GM18861 (cell line): ENCODE results near the gene DOLPP1.
A peak's percentile ranks its signal among the peaks of the same experiment; 100 is the strongest.
"Not testable (repeated sequence)": the region's sequence is repeated elsewhere in the genome, so short reads cannot be mapped to it uniquely, and the experiment has no call there.

Source experiments
- ATAC-seq: cut with Tn5 transposase; IDR thresholded peaks from one replicate; pipeline ENCODE4 v1.9.1; 2021; ENCODE audit not compliant: unreplicated experiment

Gene DOLPP1, protein sequence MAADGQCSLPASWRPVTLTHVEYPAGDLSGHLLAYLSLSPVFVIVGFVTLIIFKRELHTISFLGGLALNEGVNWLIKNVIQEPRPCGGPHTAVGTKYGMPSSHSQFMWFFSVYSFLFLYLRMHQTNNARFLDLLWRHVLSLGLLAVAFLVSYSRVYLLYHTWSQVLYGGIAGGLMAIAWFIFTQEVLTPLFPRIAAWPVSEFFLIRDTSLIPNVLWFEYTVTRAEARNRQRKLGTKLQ

DNA sequence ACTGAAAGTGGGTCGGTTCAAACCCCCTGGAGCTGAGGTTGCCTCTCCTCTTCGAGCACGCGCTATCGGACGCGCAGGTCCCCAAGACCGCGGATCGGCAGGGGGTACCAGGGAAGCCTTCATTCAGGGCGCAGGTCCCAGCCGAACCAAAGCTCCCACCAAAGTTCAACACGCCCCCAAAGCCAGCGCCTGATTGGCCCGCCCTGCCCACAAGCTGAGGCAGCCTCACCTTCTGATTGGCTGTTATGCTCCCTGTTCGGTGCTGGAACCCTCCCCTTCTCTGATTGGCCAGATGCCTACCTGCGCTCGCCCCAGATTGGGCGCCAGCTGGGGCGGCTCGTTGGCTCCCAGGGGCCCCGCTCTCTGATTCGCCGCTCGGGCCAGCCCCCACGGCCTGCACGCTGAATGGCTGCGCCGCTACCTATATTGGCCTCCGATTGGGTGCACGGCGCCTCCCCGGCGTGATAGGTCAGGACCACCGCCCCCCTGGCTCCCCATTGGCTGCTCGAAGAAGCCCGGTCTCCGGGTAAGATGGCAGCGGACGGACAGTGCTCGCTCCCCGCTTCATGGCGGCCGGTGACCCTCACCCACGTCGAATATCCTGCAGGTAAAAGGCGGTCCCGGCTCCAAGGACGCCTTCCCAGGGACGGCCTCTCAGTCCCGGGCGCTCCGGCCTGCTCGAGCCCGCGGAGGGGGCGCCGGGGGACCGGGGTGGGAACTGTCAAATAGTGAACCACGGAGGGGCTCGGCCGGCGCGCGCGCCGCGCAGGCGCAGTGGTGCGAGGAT, at the start of gene DOLPP1:
Gene DOLPP1 (plus strand): TSS at position 511 of the 787 bp plus-strand sequence. CDS start 21 bp downstream, at position 532.
- peak; percentile 87 for ATAC-seq

DNA sequence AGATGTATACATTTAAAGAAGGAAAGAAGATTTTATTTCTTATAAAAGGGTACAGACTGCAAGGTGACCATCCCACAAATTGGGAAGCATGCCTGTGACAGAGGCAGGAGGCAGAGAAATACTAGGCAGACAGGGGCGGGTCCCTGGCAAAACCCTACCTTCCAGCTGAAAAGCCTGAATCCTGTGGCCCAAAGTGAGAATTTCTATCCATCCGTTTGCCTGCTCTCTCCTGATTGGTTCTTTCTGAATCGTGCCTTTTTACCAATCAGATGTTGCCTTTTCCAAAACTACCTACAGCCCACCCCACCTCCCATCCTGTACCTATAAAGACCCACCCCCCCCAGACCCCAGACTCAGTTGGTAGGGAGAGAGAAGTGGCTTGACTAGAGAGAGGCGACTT, 49.4 kb upstream of the DOLPP1 start:
- ATAC-seq, result no peak

DNA sequence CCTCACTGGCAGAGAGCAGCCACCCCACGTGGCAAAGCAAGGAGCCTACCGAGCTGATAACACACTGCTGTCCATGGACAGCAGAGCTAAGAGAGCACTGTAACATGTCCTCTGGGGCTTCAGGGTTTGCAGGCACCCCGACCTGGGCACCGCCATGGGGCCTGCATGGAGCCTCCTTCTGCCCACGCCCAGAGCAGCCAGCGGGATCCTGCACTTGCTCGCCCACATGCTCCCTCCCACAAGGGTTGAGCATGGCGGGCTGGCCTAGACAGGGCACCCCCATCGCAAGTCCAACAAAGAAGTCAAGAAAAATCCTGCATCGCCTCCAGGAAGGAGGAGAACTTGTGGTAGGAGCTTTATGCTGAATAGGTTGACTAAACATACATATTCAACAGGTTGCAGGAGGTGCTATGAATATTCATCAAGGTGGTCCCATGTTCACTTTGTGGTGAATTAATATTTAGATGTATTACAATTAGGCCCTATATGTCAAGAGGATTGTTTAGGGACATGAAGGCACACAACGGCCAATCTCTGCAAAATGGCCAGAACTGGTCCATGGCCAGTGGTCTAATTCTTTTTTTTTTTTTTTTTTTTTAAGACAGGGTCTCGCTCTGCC, 48.3 kb upstream of the DOLPP1 start:
- no peak for ATAC-seq

DNA sequence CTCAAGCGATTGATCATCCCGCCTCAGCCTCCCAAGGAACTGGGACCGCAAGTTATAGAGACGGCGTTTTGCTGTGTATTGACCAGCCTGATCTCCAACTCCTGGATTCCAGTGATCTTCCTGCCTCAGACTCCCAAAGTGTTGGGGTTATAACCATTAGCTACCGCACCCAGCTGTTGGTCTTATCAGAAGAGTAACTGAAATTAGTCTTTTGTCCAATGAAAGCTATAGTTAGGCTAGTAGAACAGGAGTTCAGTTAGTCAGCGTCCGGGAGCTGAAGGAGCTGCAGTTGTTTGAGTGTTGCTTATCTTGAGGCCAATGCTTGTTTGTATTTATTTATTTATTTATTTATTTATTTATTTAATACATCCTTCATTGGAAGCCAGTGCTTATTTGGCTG, 47.7 kb upstream of the DOLPP1 start:
- no peak for ATAC-seq

DNA sequence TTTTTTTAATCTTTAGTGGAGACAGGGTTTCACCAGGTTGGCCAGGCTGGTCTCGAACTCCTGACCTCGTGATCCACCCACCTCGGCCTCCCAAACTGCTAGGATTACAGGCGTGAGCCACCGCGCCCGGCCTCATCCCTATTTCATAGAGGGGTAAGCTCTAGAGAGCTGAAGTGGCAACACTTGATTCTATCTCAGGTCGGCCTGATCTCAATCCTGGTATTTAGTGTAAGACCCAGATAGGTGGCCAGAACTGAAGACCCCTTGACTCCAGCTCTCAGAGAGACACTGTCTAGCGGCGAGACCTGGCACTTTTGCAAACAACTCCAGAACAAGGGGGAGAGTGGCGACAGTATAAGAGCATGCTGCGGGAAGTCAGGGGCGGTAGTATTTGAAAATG, 45.1 kb upstream of the DOLPP1 start:
- ATAC-seq, result not testable (repeated sequence)

DNA sequence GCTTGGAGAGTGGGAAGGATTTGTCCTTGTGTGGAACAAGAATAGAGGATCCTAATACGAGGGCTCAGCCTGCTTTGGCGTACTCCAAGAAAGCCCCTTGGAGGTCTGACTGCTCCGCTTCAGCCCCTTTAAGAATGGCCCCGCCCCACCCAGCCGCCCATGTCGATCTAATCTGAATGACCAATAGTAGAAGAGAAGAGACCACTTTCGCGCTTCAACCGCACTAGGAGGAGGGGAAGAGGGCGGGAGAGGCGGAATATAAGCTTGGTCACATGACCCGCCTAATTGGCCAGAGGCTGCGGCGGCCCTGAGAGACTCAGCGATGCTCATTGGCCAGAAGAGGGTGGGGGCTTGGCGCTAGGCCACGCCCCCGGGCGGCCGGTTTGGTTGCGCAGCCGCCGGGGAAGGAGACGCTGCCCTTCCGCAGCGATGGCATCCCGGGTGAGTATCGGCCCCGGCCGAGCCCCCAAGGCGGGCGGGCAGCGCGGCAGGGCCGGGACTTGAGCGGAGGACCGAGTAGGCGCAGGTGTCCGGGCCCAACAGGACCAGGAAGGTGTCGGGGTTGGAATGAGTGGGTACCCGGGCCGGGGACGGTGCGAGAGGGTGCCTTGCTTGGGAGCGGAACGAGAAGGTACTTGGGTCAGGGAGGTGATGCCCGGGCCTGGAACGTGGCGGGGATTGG, 44.5 kb upstream of the DOLPP1 start, which contains the start of gene MIGA2:
Gene MIGA2 (plus strand): TSS at position 386 of the 682 bp plus-strand sequence. CDS start 3,969 bp downstream, outside the sequence.
- ATAC-seq, result peak; percentile 91

DNA sequence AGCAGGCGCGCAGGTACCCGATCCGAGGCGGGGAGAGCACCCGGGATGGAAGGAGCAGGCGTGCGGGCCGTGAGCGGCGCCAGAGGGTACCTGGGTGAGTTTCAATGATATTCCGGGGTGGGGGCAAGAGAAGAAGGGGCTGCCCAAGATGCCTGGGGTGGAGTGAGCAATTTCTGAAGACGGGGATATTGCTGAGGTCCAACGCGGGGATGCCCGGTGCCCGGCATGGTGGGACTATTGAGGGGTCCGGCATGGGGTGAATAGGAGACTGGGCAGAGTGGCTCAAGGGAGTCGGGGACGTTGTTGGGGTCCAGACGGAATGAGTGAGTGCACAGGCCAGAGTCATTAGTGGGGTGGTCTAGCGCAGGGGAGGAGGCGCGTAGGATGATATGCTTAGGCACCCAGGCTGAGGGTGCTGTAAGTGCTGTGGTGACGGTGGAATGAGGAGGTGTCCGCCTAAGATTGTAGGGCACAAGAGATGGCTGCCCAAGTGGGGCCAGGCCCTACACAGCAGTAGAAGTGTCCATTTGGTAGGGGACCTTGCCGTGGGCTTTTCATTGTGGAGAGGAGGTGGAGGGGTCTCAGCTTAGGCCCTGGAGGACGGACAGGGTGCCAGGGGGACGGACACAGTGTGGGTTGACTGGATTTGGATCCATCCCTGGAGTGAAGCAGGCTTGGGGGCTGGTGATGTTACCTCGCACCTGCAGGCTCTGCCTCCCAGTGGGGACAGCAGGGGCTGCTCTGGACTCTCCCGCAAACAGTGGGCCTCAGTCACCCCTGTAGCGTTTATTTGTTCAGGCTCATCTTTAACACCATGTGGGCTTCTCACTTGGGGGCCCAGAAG, 43.8 kb upstream of the DOLPP1 start:
- no peak for ATAC-seq

DNA sequence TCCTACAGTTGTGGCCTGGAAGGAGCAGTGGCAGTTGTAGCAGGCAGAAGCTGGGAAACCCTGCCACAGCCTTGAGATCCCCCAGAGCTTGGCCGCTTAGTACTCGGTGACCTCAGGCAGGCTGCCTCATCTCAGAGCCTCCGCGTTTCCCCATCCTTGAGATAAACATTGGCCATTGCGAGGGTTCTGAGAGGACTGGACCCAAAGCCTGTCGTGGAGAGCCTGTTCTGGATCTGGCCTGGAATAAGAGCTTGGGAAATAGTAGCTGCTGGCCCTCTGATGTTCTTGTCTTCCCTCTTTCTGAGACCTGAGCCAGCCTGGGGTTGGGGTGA, 43.2 kb upstream of the DOLPP1 start:
- no peak for ATAC-seq

DNA sequence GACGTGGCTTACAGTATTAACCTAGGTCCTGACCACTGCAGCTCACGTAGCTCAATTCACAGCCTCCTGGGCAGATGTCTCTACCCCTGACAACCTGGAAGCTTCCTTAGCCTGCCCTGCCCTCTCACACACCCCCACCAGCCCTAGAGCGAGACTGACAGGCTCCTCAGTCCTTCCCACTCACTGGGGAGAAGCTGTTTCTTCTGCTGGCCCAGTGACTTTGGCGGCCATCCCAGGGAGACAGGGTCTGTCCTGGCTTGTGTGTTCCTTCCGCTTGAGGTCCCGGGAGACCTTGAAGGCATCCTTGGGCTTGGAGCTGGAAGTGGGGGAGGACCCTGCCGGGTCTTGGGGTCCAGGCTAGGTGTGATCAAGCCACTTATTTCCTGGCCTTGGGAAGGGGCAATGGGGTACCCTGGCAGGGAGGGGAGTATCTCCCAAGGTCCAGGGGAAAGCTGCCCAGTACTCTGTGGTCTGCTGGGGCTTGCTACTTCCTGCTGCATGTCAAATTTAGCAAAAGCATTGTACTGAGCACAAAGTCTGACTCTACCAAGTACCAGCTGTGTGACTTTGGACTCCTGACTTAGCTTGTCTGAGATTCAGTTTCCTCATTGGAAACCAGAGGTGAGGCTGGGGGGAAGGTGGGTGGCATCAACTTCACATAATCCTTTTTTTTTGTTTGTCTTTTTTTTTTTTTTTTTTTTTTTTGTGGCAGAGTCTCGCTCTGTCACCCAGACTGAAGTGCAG, 42.6 kb upstream of the DOLPP1 start:
- no peak for ATAC-seq

DNA sequence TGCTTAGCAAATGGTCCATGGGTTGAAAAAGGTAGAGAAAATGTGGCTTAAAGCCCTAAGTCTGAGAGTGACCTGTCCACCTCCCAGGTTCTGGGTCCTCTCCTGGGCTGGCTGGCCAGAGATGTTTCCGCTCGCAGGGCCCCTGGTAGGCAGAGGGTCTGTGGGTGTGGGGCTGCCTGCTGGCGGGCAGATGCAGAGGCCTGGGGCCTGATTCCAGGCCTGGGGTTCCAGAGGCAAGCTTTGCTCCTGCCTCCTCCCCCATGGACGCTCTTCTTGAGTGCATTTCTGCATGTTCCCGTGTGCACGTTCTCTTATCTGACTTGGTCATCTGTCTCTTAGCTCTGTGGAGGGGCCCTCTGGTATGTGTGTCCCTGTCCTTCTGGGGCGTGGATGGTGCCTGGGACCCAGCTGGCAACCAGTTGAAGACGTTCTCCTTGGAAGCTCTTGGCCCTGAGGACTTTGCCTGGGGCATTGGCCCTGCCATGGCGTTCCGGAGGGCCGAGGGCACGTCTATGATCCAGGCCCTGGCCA, 40.7 kb upstream of the DOLPP1 start:
- no peak for ATAC-seq

DNA sequence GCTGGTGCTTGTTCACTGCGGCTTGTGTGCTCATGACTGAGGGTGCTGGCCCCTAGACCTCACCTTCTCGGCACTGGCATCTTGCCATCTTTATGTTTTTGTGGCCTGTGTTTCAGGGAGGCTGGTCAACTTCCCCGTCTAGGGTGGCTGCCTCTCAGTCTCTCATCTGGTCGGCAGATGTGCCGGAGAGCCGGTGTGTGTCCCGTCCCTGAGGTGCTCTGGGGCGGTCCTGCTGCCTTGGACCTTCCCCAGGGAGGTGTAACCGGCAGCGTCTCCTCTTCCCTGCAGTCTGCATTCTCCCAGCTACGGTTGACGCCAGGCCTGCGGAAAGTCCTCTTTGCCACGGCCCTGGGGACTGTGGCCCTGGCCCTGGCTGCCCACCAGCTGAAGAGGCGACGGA, 38.9 kb upstream of the DOLPP1 start:
- ATAC-seq, result no peak

DNA sequence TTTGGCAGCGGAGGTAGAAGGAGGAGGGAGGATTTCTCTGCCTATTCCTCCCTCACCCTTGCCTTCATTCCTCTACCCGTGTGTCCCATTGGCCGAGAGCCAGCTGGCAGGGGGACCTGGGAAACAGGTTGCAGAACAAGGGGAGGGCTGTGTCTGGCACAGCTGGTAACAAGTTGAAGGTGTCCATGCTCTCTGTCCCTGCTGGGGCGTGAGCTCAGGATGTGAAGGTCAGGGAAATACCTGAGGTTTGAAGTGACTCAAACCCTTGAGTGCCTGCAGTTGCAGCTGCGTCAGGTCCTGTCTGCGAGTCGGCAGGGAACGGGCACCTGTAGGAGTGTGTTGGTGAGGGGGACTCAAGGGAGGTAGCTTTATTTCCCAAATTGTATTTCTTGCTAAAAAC, 28.3 kb upstream of the DOLPP1 start:
- no peak for ATAC-seq

DNA sequence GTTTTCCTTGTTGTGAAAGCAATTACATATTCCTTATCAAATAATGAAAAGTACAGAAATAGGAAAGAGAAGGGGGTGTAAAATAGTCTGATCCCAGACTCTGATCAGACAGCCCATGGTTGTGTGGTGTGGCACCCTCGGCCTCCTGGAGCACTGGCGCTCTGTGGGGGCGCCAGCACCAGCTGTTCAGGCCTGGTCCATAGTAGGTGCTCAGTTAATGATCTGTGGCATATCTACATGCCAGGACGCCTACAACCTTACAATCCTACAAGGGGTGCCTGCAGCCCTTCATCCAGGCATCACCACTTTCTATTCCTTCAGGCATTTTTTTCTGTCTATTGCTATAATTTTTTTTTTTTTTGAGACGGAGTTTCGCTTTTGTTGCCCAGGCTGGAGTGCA, 27.9 kb upstream of the DOLPP1 start:
- ATAC-seq, result no peak

DNA sequence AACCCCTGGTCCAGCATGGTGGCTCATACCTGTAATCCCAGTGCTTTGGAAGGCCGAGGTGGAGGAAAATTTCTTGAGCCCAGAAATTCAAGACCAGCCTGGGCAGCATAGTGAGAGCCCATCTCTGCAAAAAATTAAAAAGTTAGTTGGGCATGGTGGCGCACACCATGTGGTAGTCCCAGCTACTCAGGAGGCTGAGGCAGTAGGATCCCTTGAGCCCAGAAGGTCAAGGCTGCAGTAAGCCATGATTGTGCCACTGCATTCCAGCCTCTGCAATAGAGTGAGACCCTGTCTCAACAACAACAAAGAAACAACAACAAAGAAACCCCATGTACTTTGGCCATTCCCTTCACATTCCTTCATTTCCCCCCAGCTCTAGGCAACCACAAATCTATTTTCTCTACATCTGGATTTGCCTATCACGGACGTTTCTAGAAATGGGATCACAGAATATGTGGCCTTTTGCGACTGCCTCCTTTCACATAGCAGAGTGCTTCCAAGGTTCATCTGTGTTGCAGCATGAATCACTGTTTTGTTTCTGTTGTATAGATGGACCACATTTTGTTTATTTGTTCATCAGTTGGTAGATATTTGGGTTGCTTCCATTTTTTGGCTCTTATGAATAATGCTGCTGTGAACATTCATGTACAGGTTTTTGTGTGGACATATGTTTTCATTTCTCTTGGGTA, 26.6 kb upstream of the DOLPP1 start:
- no peak for ATAC-seq

DNA sequence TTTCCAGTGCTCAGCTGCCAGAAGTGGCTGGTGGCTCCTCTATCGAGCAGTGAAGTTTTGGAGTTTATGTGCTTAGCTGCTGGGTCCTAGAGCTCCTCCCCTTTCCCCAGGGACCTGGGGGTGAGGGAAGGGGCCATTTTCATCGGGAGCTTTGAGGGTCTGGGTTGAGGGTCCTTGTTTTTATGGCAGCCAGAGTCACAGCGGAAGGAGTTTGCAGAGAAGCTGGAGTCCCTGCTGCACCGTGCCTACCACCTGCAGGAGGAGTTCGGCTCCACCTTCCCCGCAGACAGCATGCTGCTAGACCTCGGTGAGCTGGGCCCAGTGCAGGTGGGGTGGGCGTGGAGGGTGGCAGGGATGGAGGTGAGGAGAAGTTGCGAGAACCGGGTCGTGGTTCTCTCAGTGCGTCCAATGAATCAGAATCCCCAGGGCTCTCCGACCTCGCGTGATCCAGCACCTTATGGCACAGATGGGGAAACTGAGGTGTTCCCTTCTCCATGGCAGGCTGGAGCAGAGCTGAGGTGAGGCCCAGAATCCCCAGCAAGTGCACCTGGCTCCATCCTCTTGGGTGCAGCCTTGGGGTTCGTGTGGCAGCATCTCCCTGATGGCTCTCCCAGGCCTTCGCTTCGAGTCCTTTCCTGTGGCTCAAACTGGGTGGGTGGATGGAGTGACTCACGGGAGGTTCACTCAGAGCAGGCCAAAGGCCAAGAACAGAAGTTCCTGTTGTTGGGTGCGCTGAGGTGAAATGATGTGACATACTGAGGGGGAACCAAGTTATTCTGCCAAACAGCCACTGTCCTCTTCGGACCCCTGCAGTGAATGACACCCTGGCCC, 21.7 kb upstream of the DOLPP1 start:
- ATAC-seq, result no peak

DNA sequence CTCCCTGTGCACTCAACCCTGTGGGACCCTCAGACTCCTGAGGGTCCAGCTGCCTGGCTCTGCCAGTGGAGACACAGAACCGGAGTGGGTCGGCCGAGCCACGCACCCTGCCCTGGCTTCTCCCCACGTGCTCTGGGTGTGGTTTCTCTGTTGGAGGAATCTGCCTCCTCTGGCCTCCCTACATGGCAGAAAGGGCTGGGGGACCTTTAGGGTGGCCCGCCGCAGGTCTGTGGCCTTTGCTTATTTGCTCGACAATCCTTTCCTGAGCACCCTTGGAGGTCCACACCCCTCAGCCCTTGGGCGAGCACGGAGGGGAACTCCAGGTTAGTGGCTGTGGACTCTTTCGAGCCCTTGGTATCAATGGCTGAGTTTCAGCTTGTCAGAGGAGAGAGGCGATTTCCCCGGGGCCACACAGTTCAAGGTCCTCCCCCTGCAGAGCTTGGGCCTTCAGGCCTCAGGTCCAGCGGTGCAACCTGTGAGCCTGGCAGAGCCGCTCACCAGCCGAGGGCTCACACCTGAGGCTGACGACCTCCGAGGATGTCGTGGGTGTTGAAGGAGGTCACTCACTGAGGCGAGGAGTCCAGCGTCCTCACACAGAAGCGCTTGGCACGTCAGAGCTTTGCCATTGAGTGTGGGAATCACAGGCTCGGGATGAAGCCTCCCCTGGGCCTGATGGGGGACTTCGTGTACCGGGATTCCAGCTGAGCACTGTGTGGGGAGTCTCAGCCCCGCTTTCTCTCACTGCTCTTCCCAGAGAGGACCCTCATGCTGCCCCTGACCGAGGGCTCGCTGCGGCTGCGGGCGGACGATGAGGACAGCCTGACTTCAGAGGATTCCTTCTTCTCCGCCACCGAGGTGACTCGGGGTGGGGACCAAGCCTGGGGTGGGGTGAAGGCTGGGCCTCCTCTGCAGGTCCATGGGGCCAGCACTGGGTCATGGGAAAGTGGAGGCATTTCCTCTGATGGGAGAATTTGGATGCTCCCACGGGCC, 20.8 kb upstream of the DOLPP1 start:
- ATAC-seq, result no peak

DNA sequence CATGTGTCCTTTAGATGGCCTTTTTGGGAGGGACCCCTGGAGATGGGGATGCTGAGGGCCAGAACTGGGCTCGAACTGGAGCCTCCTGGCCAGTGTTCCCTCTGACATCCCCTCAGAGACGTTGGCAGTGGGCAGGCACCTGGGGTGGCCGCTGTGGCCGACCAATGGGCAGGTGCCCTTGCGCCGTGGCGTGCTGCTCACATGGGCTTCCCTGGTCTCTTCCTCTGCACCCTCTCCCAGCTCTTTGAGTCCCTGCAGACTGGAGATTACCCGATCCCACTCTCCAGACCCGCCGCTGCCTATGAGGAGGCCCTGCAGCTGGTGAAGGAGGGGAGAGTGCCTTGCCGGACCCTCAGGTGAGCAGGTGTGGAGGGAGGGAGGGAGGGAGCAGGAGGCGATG, 19.9 kb upstream of the DOLPP1 start:
- ATAC-seq, result no peak
